HG03571 (cell line): ENCODE measurements around the gene VAX1.

Source experiments
- ATAC-seq: cut with Tn5 transposase; IDR thresholded peaks from one replicate; pipeline ENCODE4 v1.9.1; 2021; ENCODE audit not compliant: unreplicated experiment

VAX1 gene

GRCh38 chr10:117164592-117165537, 26.8 kb upstream of the VAX1 start:
- no peak for ATAC-seq

DNA sequence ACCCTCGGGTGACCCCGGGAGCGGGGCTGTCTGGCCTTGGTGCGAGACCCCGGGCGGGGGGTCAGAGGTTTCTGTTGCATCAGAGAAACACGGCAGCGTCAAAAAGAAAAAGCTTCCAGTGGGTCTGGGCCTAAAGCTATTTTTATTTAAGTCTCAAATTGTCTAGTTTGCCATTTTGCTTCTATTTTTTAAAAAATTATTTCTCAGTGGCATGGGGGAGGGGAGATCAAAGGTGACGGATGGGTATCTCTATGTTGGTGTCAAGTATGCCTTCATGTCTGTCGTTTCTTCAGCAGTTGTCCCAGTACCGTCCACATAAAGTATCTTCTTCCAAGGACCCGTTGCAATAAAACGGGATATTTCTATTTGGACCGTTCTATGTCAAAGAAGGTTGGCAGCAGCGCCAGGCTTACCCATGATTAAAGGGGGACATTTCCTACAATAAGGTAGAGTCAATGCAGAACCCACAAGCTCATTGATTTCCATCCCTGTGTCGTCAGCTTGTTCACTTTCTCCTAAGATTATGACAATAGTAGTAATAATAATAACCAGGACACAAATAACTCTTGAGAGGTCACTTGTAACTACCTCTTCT, 26.0 kb upstream of the VAX1 start:
- ATAC-seq = no peak

- ATAC-seq = no peak
These were observed 25.2 kb upstream of the VAX1 start for GRCh38 chr10:117163061-117163953.

GRCh38 chr10:117162093-117163060, 24.3 kb upstream of the VAX1 start:
- no peak for ATAC-seq

DNA sequence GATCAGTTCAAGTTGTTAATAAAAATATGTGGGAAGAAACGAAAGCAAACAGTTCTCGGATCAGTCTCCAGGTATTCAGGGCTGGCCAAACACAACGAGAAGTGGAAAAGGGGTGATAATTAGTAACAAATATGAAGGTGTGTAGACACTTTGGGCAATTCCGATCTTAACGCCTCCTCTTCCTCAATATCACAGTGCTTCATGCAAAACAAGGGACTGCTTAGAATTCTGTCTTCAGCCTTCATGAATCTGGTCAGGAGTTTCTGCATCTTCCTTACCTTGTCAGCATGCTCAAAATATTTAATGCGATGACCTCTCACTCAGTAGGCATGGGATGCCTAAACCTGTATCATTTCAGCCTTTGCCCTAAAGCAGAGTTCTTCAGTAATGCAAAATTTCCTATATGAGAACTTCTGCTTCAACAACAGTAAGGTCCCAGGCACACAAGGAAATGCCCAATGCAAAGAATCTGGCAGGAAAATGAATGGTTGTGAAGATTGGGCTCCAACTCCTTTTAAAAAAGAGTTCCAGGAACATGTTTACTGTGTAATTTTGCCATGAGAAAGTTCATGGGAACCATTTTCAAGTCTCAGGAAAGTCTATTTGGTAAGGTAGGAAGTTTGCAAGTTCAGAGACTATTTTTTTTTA, 23.4 kb upstream of the VAX1 start:
- no peak for ATAC-seq

DNA sequence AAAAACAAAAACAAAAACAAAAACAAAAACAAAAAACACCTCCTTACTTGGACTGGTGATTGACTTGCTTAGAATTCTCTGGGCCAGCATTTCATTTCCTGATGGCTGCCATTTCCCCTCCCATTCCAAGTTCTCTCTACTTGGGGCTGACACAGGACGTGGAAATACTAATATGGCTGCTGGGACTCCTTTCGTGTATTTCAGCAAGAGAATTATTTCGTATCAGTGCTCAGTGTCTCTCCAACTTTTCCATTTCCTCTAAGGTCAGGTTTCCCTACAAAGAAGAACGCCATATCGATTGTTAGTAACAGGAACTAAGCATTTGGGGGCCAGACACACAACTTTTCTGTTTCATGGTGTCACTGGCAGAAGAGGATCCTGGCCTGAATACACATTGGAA, 22.5 kb upstream of the VAX1 start:
- ATAC-seq = no peak

GRCh38 chr10:117159390-117159789, 21.3 kb upstream of the VAX1 start:
- no peak for ATAC-seq

- no peak for ATAC-seq
These were observed 20.2 kb upstream of the VAX1 start for GRCh38 chr10:117158297-117158696.

DNA sequence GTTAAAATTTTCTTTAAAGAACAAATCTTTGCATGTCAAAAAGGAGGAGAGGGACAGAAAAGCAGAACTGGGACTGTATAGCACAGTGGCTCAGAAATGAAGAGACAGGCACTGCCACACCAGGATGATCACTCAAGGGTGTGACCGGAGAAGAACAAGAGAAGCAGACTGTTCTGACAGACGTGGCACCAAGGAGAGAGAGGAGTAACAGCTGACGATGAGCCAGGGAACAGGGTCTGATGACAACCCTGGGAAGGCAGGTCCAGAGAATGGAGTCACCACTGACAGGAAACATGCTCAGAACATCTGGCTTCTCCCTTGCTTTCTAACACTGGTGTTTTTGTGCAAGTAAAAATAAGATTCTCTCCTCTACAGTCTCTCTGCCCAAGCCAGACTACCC, 14.6 kb upstream of the VAX1 start:
- no peak for ATAC-seq

DNA sequence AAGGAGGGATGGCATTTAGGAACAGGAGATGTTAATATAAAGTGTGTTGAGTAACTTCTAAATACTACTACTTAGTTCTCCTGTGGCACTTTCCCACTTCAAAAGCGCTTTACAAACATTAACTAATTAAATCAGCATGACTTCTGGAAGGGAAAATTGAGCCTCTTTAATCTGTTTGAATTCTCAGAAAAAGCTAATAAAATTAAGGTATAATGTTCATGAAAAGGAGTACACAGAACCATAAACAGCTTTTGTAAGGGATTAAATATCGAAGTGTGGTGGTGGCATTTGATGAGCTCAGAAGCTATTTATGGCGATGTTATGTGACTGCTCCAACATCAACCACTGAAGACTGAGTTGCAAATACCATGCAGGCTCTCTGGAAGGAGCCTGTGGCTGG, 10.2 kb upstream of the VAX1 start:
- ATAC-seq = no peak

DNA sequence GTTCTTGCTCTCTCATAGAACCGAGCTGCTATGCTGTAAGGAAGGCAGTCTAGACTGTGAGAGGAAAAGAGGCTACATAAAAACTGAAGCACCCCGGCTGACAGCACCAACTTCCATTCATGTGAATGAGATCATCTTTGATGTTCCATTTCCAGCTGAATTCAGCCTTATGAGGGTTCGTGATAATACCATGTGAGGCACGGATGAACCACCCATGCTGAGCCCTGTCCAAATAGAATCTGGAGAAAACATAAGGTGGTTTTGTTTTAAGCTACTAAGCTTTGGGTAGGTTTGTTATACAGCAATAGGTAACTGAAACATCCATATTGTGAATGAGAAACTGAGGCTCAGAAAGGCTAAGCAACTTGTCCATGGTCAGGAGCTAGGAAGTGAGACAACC, 6.9 kb upstream of the VAX1 start:
- ATAC-seq = no peak

DNA sequence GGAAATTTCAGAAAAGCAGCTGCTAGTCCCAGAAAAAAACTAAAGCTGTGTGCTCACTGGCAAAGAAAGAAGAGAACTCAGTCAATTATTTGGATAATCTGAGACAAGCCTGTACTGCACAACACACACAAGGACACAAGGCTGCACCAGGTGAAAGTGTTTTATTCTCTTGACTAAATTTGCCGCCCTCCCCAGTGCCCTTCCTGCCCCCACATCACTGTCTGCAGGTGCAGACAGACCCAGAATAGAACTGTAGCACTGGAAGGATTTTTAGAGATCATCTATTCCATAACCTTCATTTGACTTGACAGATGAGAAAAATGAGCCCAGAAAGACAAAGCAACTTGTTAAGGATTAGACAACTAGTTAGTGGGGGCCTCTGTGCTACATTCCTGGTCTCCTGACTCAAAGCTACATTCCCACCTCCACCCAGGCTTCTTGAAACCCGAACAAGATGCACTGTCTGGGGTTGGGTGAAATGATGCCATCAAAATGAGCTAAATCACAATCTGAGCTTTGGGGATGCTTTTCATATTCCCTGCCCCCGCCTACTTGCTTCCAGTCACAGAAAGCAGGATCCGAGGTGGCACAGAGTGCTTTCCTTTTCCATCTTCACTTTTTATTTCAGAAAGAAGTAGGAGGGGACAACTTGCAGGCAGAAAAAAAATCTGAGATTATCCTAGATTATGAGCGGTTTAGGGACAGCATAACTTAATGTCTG, 5.2 kb upstream of the VAX1 start:
- no peak for ATAC-seq

- no peak for ATAC-seq
These were observed 2.4 kb upstream of the VAX1 start for GRCh38 chr10:117140525-117140902.

DNA sequence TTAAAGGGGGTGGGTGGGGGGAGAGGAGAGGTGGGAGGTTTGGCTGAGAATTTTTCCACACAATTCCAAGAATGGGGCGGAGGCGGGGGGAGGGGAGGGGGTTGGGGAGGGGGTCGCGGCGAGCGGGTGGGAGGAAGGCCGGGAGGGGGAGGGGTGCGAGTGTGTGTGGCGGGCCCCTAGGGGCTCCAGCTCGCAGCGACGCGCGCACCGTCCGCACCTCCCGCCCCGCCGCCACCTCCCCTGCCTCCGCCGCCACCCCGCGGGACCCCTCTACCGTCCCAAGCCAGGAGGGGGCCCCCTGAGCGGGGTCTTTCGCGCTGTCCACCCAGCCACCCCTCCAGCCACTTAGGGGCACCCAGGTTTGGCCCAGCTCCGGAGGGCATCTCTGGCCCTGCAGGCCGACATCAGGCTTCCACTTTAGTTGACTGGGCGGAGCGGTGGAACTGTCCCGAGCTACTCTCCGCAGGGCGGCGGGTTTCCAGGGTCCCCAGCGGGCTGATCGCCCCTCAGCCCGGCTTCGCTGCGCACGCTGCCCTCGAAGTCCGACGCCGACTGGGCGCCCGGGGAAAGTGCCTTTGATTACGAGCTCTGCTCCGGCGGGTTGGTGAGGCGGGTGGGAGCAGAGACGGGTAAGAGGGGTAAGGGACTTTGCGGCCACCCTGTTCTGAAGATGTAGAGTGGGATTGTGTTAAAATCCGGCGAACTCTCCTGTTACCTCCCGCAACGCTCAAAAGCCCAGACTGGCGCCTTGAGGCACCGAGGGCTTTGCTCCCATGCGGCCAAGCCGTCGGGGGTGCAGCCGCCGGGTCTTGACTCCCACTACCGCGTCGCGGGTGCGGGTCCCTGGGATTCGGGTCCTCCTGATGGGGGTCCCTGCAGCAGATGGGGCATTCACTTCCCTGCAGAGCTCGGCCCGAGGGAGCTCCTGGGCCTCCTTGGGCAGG, 1.8 kb upstream of the VAX1 start:
- no peak for ATAC-seq

DNA sequence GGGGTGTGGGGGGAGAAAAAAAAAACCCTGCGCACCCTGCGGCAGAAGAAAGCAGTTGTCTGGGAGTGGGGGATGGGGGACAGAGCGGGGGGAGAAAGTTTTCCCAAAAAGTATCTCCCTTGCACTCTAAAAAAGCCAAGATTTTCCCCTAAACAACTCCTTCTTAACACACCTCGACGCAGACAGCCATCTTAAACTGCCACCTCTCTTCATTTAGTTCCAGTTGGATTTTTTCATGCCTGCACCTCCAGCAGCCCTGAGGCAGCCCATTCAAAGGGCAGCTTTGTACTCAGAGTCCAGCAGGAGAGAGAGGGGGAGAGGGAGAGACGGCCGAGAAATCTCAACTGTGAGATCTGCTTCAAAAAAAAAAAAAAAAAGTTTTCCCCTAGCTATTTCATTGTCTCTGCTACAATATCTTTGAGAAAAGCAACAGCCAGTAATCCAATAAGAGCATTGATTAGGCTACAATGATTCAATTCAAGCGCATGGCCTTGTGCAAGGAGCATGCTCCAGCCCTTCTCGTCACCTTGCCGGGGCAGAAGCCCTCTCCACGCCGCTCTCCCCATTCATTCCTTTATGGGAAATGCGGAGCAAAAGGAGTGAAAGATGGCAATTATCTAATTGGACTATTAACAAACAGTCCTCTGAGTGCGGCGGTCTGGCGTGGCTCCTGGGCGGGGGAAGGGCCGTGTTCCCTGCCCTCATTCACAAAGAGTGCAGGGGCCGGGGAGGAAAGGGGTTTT, 939 bp upstream of the VAX1 start:
- ATAC-seq = no peak

GRCh38 chr10:117137031-117137910, 799 bp downstream of the VAX1 start:
- ATAC-seq = no peak
